ENCODE results near the gene CHAC2.

GRCh38 chr2:53727921-53728320, 39.7 kb upstream of the CHAC2 start:
- TF ChIP-seq TARDBP (IDR thresholded peaks at IDR 0.05) = no peak
- no peak for TF ChIP-seq CTBP1 (IDR thresholded peaks at IDR 0.05; ENCODE audit: borderline replicate concordance)
- TF ChIP-seq ELF4 (IDR thresholded peaks at IDR 0.05) = no peak
- no peak for TF ChIP-seq PKNOX1 (IDR thresholded peaks at IDR 0.05)
- no peak for TF ChIP-seq ARNT (IDR thresholded peaks at IDR 0.05)
- no peak for TF ChIP-seq NFRKB (IDR thresholded peaks at IDR 0.05)
- no peak for TF ChIP-seq FOXM1 (IDR thresholded peaks at IDR 0.05; ENCODE audit: borderline replicate concordance)
- TF ChIP-seq FOXA1 (IDR thresholded peaks at IDR 0.05) = no peak
- no peak for TF ChIP-seq LEF1 (IDR thresholded peaks at IDR 0.05; ENCODE audit: borderline replicate concordance)
